ENCODE measurements around the gene CBLN3. TPM values are rescaled to one million over a fixed set of nuclear protein-coding genes. Genes with fewer than 3 reads are reported as not detected.

The CBLN3 gene
- total and polyA plus RNA-seq, 9 of the 15 experiments (the other 6 are each of a cell fraction or from before 2014, with no cell fraction given), result 0.05 to 0.59 (median 0.26) TPM; not detected in 1

- ChIA-PET POLR2A (no interaction called here), CTCF (ENCODE audit: low intra/inter-chr PET ratio) (no interaction called here)
- H3K4me1 ChIP-seq (replicated peaks in 1 of 2; ENCODE audit: control insufficient read depth in 2 of 2, insufficient read depth in 2 of 2, low read length in 2 of 2), result peaks cover 0 to 8% of the 10 kb centered on the region in 2 experiments; a peak in 4 of 5 replicates
- intact Hi-C loops (cut with micrococcal nuclease) (no loop called here), in situ Hi-C loops (cut with MboI) (no loop called here)
- FAIRE-seq (no peak), ATAC-seq (no peak), DNase-seq (ENCODE audit: extremely low read depth in 1 of 4, low spot score in 3 of 4) (no peak)
- H3K9me3 ChIP-seq (replicated peaks; ENCODE audit: control insufficient read depth, insufficient read depth, low read depth, low read length), result no peaks in the 10 kb centered on the region
- no peak overlapping the region for H2AFZ ChIP-seq (ENCODE audit: low read depth, low read length)
- WGBS (ENCODE audit: insufficient coverage, low coverage, missing lambda C conversion rate), result 88% methylated on average over 5 of the region's 6 CpGs
- H3K9me1 ChIP-seq (ENCODE audit: control insufficient read depth, insufficient read depth, low read length), result no peaks in the 10 kb centered on the region
- no peak for TF ChIP-seq KAT7 (CRISPR knock-in tag; IDR thresholded peaks at IDR 0.05; ENCODE audit: borderline replicate concordance)
- TF ChIP-seq RFX5 (IDR thresholded peaks at IDR 0.05; ENCODE audit: low read depth, low read length), result no peak
- TF ChIP-seq ZSCAN32 (CRISPR knock-in tag; IDR thresholded peaks at IDR 0.05), result no peak
- no peak for TF ChIP-seq ARID1B (IDR thresholded peaks at IDR 0.05)
- no peak for TF ChIP-seq MLLT1 (IDR thresholded peaks at IDR 0.05)
- TF ChIP-seq TAF15 (IDR thresholded peaks at IDR 0.05; ENCODE audit: low read depth, low read length), result no peak
- TF ChIP-seq ARID3B (CRISPR knock-in tag; IDR thresholded peaks at IDR 0.05; ENCODE audit: borderline replicate concordance), result no peak
- TF ChIP-seq POLR2B (IDR thresholded peaks at IDR 0.05; ENCODE audit: low read depth, partially characterized antibody), result no peak
- TF ChIP-seq EGR1 (conservative IDR thresholded peaks at IDR 0.05), result no peak
- no peak for TF ChIP-seq STAT5B (CRISPR knock-in tag; IDR thresholded peaks at IDR 0.05)
- no peak for TF ChIP-seq NR3C1 (CRISPR knock-in tag; IDR thresholded peaks at IDR 0.05)
- no peak for TF ChIP-seq ZBTB43 (CRISPR knock-in tag; IDR thresholded peaks at IDR 0.05)
- no peak for TF ChIP-seq PPARD (CRISPR knock-in tag; IDR thresholded peaks at IDR 0.05)
- TF ChIP-seq RBM39 (optimal IDR thresholded peaks at IDR 0.05; ENCODE audit: low read depth, low read length), result no peak
- TF ChIP-seq SMAD2 (IDR thresholded peaks at IDR 0.05; ENCODE audit: low read depth, low read length), result no peak
- TF ChIP-seq POLR3A (IDR thresholded peaks at IDR 0.05; ENCODE audit: borderline replicate concordance, extremely low read depth, insufficient read depth, insufficient read length), result no peak
- TF ChIP-seq TSC22D4 (tag; IDR thresholded peaks at IDR 0.05), result no peak
- H3K27me3 ChIP-seq (ENCODE audit: control insufficient read depth in 2 of 2, insufficient read depth in 2 of 2, low read length in 2 of 2), result no peaks in the 10 kb centered on the region
- H3K4me3 ChIP-seq, result no peak overlapping the region
- BruUV-seq (replicated peaks), result no TSS peak
- no peak overlapping the region for H3K4me2 ChIP-seq (ENCODE audit: insufficient read depth, low read length)
- no peaks in the 10 kb centered on the region for H4K20me1 ChIP-seq (replicated peaks; ENCODE audit: control insufficient read depth, insufficient read depth, low read length)
- no peaks in the 10 kb centered on the region for H3K79me2 ChIP-seq (ENCODE audit: control insufficient read depth, insufficient read depth, low read length)
- no peak overlapping the region; a peak in 1 of 4 replicates for H3K9ac ChIP-seq (ENCODE audit: insufficient read depth in 1 of 2, low read depth in 2 of 2, low read length in 2 of 2)
- H3K27ac ChIP-seq (ENCODE audit: extremely low read depth, low read depth, low read length), result no peak overlapping the region
- no peaks in the 10 kb centered on the region; the same call in 2 of the 3 replicates for H3K36me3 ChIP-seq (ENCODE audit: control insufficient read depth, insufficient read depth, low read length)
Measured at GRCh38 chr14:24397639-24398292, 31.7 kb downstream of the CBLN3 start.
